Left ventricle myocardium inferior (tissue), 1 donor: Measurements from ENCODE around the gene TMEM186. TPM values are rescaled to one million over a fixed set of nuclear protein-coding genes. Genes with fewer than 3 reads are reported as not detected.

Source experiments
- DNase-seq: peaks from one replicate; pipeline ENCODE4 v3.0.0-alpha.2; 2020
- H3K27ac ChIP-seq: fragments of 200-600 bp; replicated peaks from 2 replicates; pipeline ENCODE4 v1.8.0; 2021
- H3K27me3 ChIP-seq: fragments of 200-600 bp; 2 replicates; pipeline ENCODE4 v1.8.0; 2021; ENCODE audit warnings: low read depth
- H3K36me3 ChIP-seq: fragments of 200-600 bp; 2 replicates; pipeline ENCODE4 v1.8.0; 2021
- H3K4me1 ChIP-seq: fragments of 200-600 bp; 2 replicates; pipeline ENCODE4 v1.8.0; 2021
- H3K4me3 ChIP-seq: fragments of 200-600 bp; 2 replicates; pipeline ENCODE4 v1.8.0; 2021; ENCODE audit warnings: mild to moderate bottlenecking, moderate library complexity
- H3K9me3 ChIP-seq: fragments of 200-600 bp; replicated peaks from 2 replicates; pipeline ENCODE4 v1.8.0; 2021
- intact Hi-C: fragments of 100-400 bp; cut with micrococcal nuclease; formaldehyde crosslinking; loops from one replicate; pipeline ENCODE4 v1.11.0; 2022
- total RNA-seq: library from RNA; stranded (reverse); fragmentation: NEBNext Ultra II Directional; extraction: Animal tissue kit (Norgen Biotek cat#: 25700); gene quantifications from one replicate; pipeline ENCODE4 v1.2.1, GENCODE V29; 2021
- TF ChIP-seq, protein P1 (sequence below): fragments of 200-600 bp; IDR thresholded peaks from 2 replicates; pipeline ENCODE4 v1.8.0; 2021; ENCODE audit warnings: antibody characterized with exemption, mild to moderate bottlenecking, borderline replicate concordance
- donor health status: DM: no; HTN: yes; CAD: no; lungs with severe emphysema.

TMEM186 gene
- total RNA-seq, 1 donor from 2014 or later, result 16.4 TPM

DNA sequence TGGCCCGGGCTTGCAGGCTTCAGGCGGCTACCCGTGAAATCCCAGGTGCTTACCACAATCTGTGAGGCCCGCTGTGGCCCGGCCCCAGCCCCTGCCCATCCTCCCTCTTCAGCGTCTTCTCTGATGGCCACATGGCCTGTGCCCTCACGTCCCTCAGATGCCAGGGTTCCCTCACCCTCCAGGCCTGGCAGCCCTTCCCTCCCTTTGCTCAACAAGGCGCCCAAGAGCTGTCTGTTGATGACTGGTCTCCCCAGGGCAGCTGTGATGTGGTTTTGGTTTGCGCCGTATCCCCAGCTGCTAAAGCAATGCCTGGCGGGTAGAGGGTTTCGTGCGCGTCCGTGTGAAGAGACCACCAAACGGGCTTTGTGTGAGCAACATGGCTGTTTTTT, 35.3 kb upstream of the TMEM186 start:
- H3K9me3 ChIP-seq, result no peaks in the 10 kb centered on the region
- TF ChIP-seq, protein P1, sequence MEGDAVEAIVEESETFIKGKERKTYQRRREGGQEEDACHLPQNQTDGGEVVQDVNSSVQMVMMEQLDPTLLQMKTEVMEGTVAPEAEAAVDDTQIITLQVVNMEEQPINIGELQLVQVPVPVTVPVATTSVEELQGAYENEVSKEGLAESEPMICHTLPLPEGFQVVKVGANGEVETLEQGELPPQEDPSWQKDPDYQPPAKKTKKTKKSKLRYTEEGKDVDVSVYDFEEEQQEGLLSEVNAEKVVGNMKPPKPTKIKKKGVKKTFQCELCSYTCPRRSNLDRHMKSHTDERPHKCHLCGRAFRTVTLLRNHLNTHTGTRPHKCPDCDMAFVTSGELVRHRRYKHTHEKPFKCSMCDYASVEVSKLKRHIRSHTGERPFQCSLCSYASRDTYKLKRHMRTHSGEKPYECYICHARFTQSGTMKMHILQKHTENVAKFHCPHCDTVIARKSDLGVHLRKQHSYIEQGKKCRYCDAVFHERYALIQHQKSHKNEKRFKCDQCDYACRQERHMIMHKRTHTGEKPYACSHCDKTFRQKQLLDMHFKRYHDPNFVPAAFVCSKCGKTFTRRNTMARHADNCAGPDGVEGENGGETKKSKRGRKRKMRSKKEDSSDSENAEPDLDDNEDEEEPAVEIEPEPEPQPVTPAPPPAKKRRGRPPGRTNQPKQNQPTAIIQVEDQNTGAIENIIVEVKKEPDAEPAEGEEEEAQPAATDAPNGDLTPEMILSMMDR, result no peak

DNA sequence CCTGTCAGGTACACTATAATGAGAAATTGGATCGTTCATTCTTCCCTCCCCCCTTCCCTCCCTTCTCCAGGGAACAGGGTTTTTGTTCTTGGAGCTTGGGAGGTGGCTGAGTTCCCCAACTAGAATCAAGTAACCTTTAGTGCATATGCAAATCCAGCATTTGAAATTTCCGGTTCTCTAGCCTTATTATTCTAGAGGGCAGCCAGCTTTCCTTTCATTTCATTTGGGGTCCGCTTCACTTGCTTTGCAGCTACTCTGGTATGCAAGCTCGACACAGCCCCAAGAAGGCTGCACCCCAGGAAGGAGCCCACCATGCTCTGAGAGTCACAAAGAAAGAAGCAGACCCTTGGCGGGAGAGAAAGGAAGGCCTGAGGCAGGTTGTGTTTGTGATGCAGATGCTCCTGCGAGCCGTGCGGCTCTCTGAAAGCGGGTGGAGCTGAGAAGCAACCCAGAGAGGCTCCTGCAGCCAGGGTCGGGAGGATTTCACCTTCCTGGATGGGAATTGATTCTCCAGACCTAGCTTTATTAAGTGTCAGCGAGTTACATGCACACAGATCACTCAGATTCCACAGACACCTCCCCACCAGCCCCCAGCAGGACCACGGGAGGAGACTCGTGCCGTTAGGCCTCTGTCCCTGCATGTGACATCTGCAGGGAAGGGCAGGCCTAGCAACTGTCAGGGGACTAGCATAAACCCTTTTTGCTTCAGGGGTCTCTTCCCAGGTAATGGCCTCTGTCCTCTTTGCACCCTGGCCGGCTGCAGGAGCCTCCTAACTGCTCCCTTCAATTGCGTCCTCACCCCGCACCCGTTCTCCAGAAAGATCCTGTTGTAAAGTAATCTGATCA, 34.7 kb upstream of the TMEM186 start:
- intact Hi-C loops, result no loop called here
- no peak overlapping the region for H3K4me3 ChIP-seq
- TF ChIP-seq, protein P1, result no peak
- H3K4me1 ChIP-seq, result peaks cover 6% of the 10 kb centered on the region
- peaks cover 37% of the 10 kb centered on the region for H3K36me3 ChIP-seq
- H3K9me3 ChIP-seq, result no peaks in the 10 kb centered on the region
- no peak overlapping the region for H3K27ac ChIP-seq
- no peak for DNase-seq
- no peaks in the 10 kb centered on the region for H3K27me3 ChIP-seq

More for the DNA sequence above, 35.3 kb upstream of the TMEM186 start:
- intact Hi-C loops, result no loop called here
- no peak for DNase-seq
- H3K4me3 ChIP-seq, result no peak overlapping the region
- H3K27ac ChIP-seq, result no peak overlapping the region
- H3K27me3 ChIP-seq, result no peaks in the 10 kb centered on the region
- peaks cover 6% of the 10 kb centered on the region for H3K4me1 ChIP-seq
- peaks cover 37% of the 10 kb centered on the region for H3K36me3 ChIP-seq

DNA sequence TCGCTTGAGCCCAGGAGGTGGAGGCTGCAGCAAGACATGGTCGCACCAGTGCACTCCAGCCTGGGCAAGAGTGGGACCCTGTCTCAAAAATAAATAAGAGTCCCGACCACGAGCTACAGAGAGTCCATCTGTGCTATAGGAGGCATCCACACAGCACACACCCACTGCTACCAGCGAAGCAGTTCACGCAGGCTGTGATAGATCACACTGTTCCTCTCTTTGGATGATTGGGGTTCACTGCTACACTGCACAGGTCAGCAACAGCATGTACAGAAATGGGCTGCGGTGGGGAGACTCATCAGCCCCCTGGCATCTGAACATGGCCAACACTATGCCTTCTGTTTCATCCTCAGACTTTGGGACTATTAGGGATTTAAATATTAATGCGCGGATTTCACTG, 34.0 kb upstream of the TMEM186 start:
- Histone ChIP-seq H3K4me1 (peaks cover 6% of the 10 kb centered on the region), H3K27ac (no peak overlapping the region), H3K9me3 (no peaks in the 10 kb centered on the region), H3K4me3 (no peak overlapping the region), H3K36me3 (peaks cover 37% of the 10 kb centered on the region), H3K27me3 (no peaks in the 10 kb centered on the region)
- TF ChIP-seq, protein P1, result no peak
- DNase-seq, result no peak
- intact Hi-C loops, result no loop called here

DNA sequence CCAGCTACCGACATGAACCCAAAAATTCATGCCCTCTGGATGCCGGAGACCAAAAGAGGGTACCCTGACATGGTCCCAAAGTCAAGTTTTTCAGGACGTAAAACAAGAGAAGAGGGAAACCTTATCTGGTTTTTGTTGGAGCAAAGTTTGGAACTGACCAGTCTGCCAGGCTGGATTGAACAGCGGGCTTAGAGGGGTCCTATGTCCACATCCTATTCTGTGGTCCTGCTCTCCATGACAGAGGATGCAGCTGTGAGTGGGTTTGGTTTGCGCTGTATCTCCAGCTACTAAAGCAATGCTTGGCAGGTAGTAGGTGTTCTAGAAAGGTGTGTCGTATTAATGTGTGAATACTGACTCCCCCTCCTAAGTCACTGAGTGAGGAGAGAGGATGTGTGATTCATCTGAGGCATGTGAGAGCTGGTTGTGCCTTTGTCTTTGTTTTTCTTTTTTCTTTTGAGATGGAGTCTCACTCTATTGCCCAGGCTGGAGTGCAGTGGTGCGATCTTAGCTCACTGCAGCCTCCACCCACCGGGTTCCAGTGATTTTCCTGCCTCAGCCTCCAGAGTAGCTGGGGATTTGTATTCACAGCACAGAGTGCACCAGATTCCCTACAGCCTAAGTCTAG, 31.2 kb upstream of the TMEM186 start:
- no peak for DNase-seq
- peaks cover 37% of the 10 kb centered on the region for H3K36me3 ChIP-seq
- H3K27ac ChIP-seq, result no peak overlapping the region
- no peaks in the 10 kb centered on the region for H3K27me3 ChIP-seq
- H3K4me3 ChIP-seq, result no peak overlapping the region
- TF ChIP-seq, protein P1, result no peak
- intact Hi-C loops, result loop anchor here (5.0 kb wide), 1 partner anchor 124 kb away; no protein-coding TSS in a partner anchor
- no peaks in the 10 kb centered on the region for H3K9me3 ChIP-seq
- peaks cover 2% of the 10 kb centered on the region for H3K4me1 ChIP-seq

DNA sequence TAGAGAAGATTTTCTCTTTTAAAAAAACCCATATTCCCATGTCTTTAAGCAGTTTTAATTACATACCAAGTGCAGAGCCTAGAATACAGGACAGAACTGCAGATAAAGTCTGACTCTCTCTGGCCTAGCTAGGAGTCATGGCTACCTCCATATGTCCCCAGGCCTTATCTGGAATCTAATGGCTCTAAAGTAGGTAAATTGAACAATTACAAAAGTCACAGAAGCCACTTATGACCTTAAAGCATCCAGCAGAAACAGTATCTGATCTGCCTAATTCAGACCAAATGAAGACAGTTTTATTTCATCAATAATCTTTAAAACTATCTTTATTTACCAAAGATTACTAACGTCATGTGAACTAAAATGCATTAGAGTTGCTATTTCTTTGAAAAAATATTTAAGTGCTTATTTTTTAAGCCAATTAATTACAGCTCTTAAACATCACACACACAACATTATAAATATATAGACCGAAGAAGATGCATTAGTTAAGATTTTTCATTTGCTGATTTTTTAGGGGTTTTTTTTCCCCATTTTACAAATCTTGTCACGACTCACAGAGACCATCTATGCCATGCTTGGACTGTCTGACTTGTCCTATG, 28.9 kb upstream of the TMEM186 start:
- Histone ChIP-seq H3K9me3 (no peaks in the 10 kb centered on the region), H3K27ac (no peak overlapping the region), H3K4me3 (no peak overlapping the region), H3K36me3 (peaks cover 24% of the 10 kb centered on the region), H3K27me3 (no peaks in the 10 kb centered on the region), H3K4me1 (no peaks in the 10 kb centered on the region)
- intact Hi-C loops, result loop anchor here (5.0 kb wide), 1 partner anchor 126 kb away; no protein-coding TSS in a partner anchor
- no peak for DNase-seq
- TF ChIP-seq, protein P1, result no peak
